Activated CD4-positive, alpha-beta T cell treated with anti-CD3 and anti-CD28 coated beads, Interleukin-2, amount 50 U/mL, for 4 hours (primary cell): ENCODE results near the gene CELF2.

Source experiments
- DNase-seq, 2 experiments: peaks; one replicate each; pipeline ENCODE4 v3.0.0-alpha.2; 2020

Gene CELF2

GRCh38 chr10:11138314-11139033 lies 120.8 kb downstream of the CELF2 start:
- DNase-seq: no peak

- no peak for DNase-seq
Observed at GRCh38 chr10:11140963-11141362, 123.3 kb downstream of the CELF2 start.

- DNase-seq: no peak
Observed at GRCh38 chr10:11141571-11142091, 124.0 kb downstream of the CELF2 start.

GRCh38 chr10:11142777-11143176 lies 125.1 kb downstream of the CELF2 start:
- no peak for DNase-seq

GRCh38 chr10:11143242-11143641 lies 125.6 kb downstream of the CELF2 start:
- no peak for DNase-seq

- DNase-seq: no peak
Observed at GRCh38 chr10:11144626-11145494, 127.2 kb downstream of the CELF2 start.

GRCh38 chr10:11145495-11145855 lies 127.8 kb downstream of the CELF2 start:
- no peak for DNase-seq

- DNase-seq: no peak
Observed at GRCh38 chr10:11146402-11147171, 128.9 kb downstream of the CELF2 start.

GRCh38 chr10:11147722-11148121 lies 130.1 kb downstream of the CELF2 start:
- no peak for DNase-seq

GRCh38 chr10:11148142-11149028 lies 130.7 kb downstream of the CELF2 start:
- DNase-seq: no peak

- DNase-seq: no peak
Observed at GRCh38 chr10:11149807-11150141, 132.1 kb downstream of the CELF2 start.

- DNase-seq: no peak
Observed at GRCh38 chr10:11150231-11150731, 132.6 kb downstream of the CELF2 start.

- DNase-seq: no peak
Observed at GRCh38 chr10:11150879-11151415, 133.3 kb downstream of the CELF2 start.

GRCh38 chr10:11152801-11153200 lies 135.1 kb downstream of the CELF2 start:
- DNase-seq: no peak

- no peak for DNase-seq
Observed at GRCh38 chr10:11153245-11153644, 135.6 kb downstream of the CELF2 start.

GRCh38 chr10:11153766-11154165 lies 136.1 kb downstream of the CELF2 start:
- no peak for DNase-seq

GRCh38 chr10:11154333-11154732 lies 136.7 kb downstream of the CELF2 start:
- no peak for DNase-seq

- no peak for DNase-seq
Observed at GRCh38 chr10:11154849-11155498, 137.3 kb downstream of the CELF2 start.

- DNase-seq: no peak
Observed at GRCh38 chr10:11156480-11156879, 138.8 kb downstream of the CELF2 start.

- DNase-seq: no peak
Observed at GRCh38 chr10:11157292-11158076, 139.8 kb downstream of the CELF2 start.
